Gastroesophageal sphincter (tissue), 4 donors: ENCODE results near the gene PHKA2. TPM values are rescaled to one million over a fixed set of nuclear protein-coding genes. Genes with fewer than 3 reads are reported as not detected.

Source experiments
- ATAC-seq: fragments of 150-250 bp; one replicate; pipeline ENCODE4 v1.9.1; 2016; ENCODE audit warnings: mild to moderate bottlenecking, moderate library complexity
- H3K27ac ChIP-seq, 4 donors: fragments of 200-600 bp; sonication (generic) in 3 of 4; 1 replicate in 3 of 4; 2 replicates in 1 of 4; pipeline ENCODE4 v1.5.1; 2016 to 2019
- H3K27me3 ChIP-seq: fragments of 200-600 bp; sonication (generic); one replicate; pipeline ENCODE4 v1.5.1; 2019
- H3K36me3 ChIP-seq, 2 donors: fragments of 200-600 bp; sonication (generic); one replicate each; pipeline ENCODE4 v1.5.1; 2019; ENCODE audit warnings: control low read depth in 1 of 2
- H3K4me1 ChIP-seq, 3 donors: fragments of 200-600 bp; sonication (generic); 1 replicate in 2 of 3; 2 replicates in 1 of 3; pipeline ENCODE4 v1.5.1; 2016 to 2019; ENCODE audit warnings: control low read depth in 2 of 3
- H3K4me3 ChIP-seq, 2 donors: fragments of 200-600 bp; sonication (generic); one replicate each; pipeline ENCODE4 v1.5.1; 2019; ENCODE audit warnings: mild to moderate bottlenecking in 1 of 2, moderate library complexity in 1 of 2
- H3K9me3 ChIP-seq, 3 donors: fragments of 200-600 bp; sonication (generic); one replicate each; pipeline ENCODE4 v1.5.1; 2017 to 2019; ENCODE audit warnings: control low read depth in 2 of 3
- CTCF ChIP-seq, 4 experiments: fragments of 200-600 bp in 2 of 4; fragments of 450-650 bp in 2 of 4; sonication (generic) in 1 of 4; IDR thresholded peaks; one replicate each; pipeline ENCODE4 v1.5.1; 2017 to 2019; ENCODE audit warnings: antibody characterized with exemption in 4 of 4, mild to moderate bottlenecking in 2 of 4, moderate library complexity in 2 of 4
- EP300 ChIP-seq: sonication (generic); formaldehyde crosslinking; IDR thresholded peaks from one replicate; pipeline ENCODE4 v1.6.1; 2017; ENCODE audit warnings: antibody characterized with exemption, mild to moderate bottlenecking
- POLR2A ChIP-seq, 2 donors: fragments of 450-650 bp; IDR thresholded peaks; one replicate each; pipeline ENCODE4 v1.6.1; 2017; ENCODE audit warnings: antibody characterized with exemption in 2 of 2, mild to moderate bottlenecking in 2 of 2, moderate library complexity in 1 of 2
- POLR2AphosphoS5 ChIP-seq: sonication (generic); formaldehyde crosslinking; IDR thresholded peaks from one replicate; pipeline ENCODE4 v1.6.1; 2017; ENCODE audit warnings: antibody characterized with exemption
- WGBS, 2 donors: methylation state at CpG; one replicate each; pipeline ENCODE4 v1.1.5; 2018; ENCODE audit warnings: low coverage in 1 of 2; 5-methylcytosine and 5-hydroxymethylcytosine counted together
- total RNA-seq, 4 donors: library from RNA; depleted of rRNA; stranded (reverse); fragments of >200 nt; gene quantifications; one replicate each; pipeline ENCODE4 v1.1.0, GENCODE V29; 2016

Gene PHKA2
- total RNA-seq, 4 donors from 2014 or later, result 3.9 to 15.1 (median 13.2) TPM

GRCh38 chrX:18937173-18937572, 46.7 kb downstream of the PHKA2 start:
- peaks cover 0 to 63% of the 10 kb centered on the region in 2 donors for H3K36me3 ChIP-seq
- H3K27ac ChIP-seq, result no peak overlapping the region
- no peak for TF ChIP-seq POLR2AphosphoS5
- TF ChIP-seq EP300, result no peak
- no peak for TF ChIP-seq CTCF (IDR thresholded peaks at IDR 0.05)
- TF ChIP-seq POLR2A (IDR thresholded peaks at IDR 0.05), result no peak
- ATAC-seq, result no peak
- WGBS, 2 donors, result 100% methylated on average over 1 of the region's 5 CpGs; no CpG with 5 or more reads in 1 of the 2 donors
- H3K4me1 ChIP-seq, result no peaks in the 10 kb centered on the region
- H3K4me3 ChIP-seq, result no peak overlapping the region
- H3K9me3 ChIP-seq, result no peaks in the 10 kb centered on the region
- no peaks in the 10 kb centered on the region for H3K27me3 ChIP-seq

GRCh38 chrX:18935893-18936292, 48.0 kb downstream of the PHKA2 start:
- ATAC-seq, result no peak
- no peaks in the 10 kb centered on the region for H3K27me3 ChIP-seq
- no peak overlapping the region for H3K27ac ChIP-seq
- 94% methylated on average over 6 of the region's 10 CpGs; no CpG with 5 or more reads in 1 of the 2 donors for WGBS, 2 donors
- H3K4me3 ChIP-seq, result no peak overlapping the region
- peaks cover 0 to 63% of the 10 kb centered on the region in 2 donors for H3K36me3 ChIP-seq
- TF ChIP-seq EP300 (no peak), POLR2AphosphoS5 (no peak), CTCF (IDR thresholded peaks at IDR 0.05) (no peak), POLR2A (IDR thresholded peaks at IDR 0.05) (no peak)
- no peaks in the 10 kb centered on the region for H3K4me1 ChIP-seq
- H3K9me3 ChIP-seq, result no peaks in the 10 kb centered on the region

- TF ChIP-seq POLR2AphosphoS5, result no peak
- no peak for TF ChIP-seq POLR2A (IDR thresholded peaks at IDR 0.05)
- no peak for TF ChIP-seq CTCF (IDR thresholded peaks at IDR 0.05)
- TF ChIP-seq EP300, result no peak
- no peak for ATAC-seq
- Histone ChIP-seq H3K4me3 (no peak overlapping the region), H3K27me3 (no peaks in the 10 kb centered on the region), H3K9me3 (no peaks in the 10 kb centered on the region), H3K4me1 (no peaks in the 10 kb centered on the region), H3K36me3 (peaks cover 0 to 57% of the 10 kb centered on the region in 2 donors), H3K27ac (no peak overlapping the region)
- WGBS, 2 donors, result no CpG with 5 or more reads among the region's 3 CpGs
These were observed 49.2 kb downstream of the PHKA2 start for GRCh38 chrX:18934708-18935107.

- H3K9me3 ChIP-seq, result no peaks in the 10 kb centered on the region
- H3K36me3 ChIP-seq, result peaks cover 0 to 61% of the 10 kb centered on the region in 2 donors
- 72% methylated on average over 3 of the region's 3 CpGs; no CpG with 5 or more reads in 1 of the 2 donors for WGBS, 2 donors
- H3K4me3 ChIP-seq, result no peak overlapping the region
- H3K27me3 ChIP-seq, result no peaks in the 10 kb centered on the region
- TF ChIP-seq EP300 (no peak), CTCF (IDR thresholded peaks at IDR 0.05) (no peak), POLR2AphosphoS5 (no peak), POLR2A (IDR thresholded peaks at IDR 0.05) (no peak)
- H3K27ac ChIP-seq, result no peak overlapping the region
- no peaks in the 10 kb centered on the region for H3K4me1 ChIP-seq
- ATAC-seq, result no peak
These were observed 50.3 kb downstream of the PHKA2 start for GRCh38 chrX:18933617-18934016.

GRCh38 chrX:18931972-18932371, 51.9 kb downstream of the PHKA2 start:
- H3K4me3 ChIP-seq, result no peak overlapping the region
- no peak for TF ChIP-seq POLR2AphosphoS5
- TF ChIP-seq EP300, result no peak
- TF ChIP-seq POLR2A (IDR thresholded peaks at IDR 0.05), result no peak
- TF ChIP-seq CTCF (IDR thresholded peaks at IDR 0.05), result peak in 3 of 4 experiments; percentile 14 to 40 (median 25)
- no peak overlapping the region for H3K27ac ChIP-seq
- H3K9me3 ChIP-seq, result no peaks in the 10 kb centered on the region
- H3K4me1 ChIP-seq, result no peaks in the 10 kb centered on the region
- H3K27me3 ChIP-seq, result no peaks in the 10 kb centered on the region
- WGBS, 2 donors, result 39 to 45% methylated on average over 2 to 5 of the region's 9 CpGs
- peaks cover 0 to 62% of the 10 kb centered on the region in 2 donors for H3K36me3 ChIP-seq
- no peak for ATAC-seq
